Hepatocyte (in vitro differentiated cells): ENCODE measurements around the gene OSBP2. TPM values are rescaled to one million over a fixed set of nuclear protein-coding genes. Genes with fewer than 3 reads are reported as not detected.

Experiments
- DNase-seq: peaks from one replicate; pipeline ENCODE4 v3.0.0-alpha.2; 2016; ENCODE audit warnings: low spot score
- H2AFZ ChIP-seq: fragments of 200-600 bp; sonication (generic); 2 replicates; pipeline ENCODE4 v1.6.0; 2016; ENCODE audit warnings: antibody characterized with exemption, mild to moderate bottlenecking
- H3K27ac ChIP-seq: fragments of 200-600 bp; sonication (generic); 2 replicates; pipeline ENCODE4 v1.5.1; 2016; ENCODE audit warnings: mild to moderate bottlenecking
- H3K27me3 ChIP-seq: fragments of 200-600 bp; sonication (generic); 2 replicates; pipeline ENCODE4 v1.6.1; 2016
- H3K36me3 ChIP-seq: fragments of 200-600 bp; sonication (generic); replicated peaks from 2 replicates; pipeline ENCODE4 v1.5.1; 2016; ENCODE audit warnings: low read depth; ENCODE audit not compliant: insufficient read depth
- H3K4me1 ChIP-seq: fragments of 200-600 bp; sonication (generic); 2 replicates; pipeline ENCODE4 v1.5.1; 2016; ENCODE audit warnings: mild to moderate bottlenecking, moderate library complexity; ENCODE audit not compliant: insufficient read depth
- H3K4me2 ChIP-seq: fragments of 200-600 bp; sonication (generic); 2 replicates; pipeline ENCODE4 v1.6.0; 2016
- H3K4me3 ChIP-seq: fragments of 200-600 bp; sonication (generic); 2 replicates; pipeline ENCODE4 v1.5.1; 2016; ENCODE audit warnings: mild to moderate bottlenecking
- H3K79me2 ChIP-seq: fragments of 200-600 bp; sonication (generic); 2 replicates; pipeline ENCODE4 v1.6.0; 2017; ENCODE audit warnings: mild to moderate bottlenecking
- H3K9me2 ChIP-seq: fragments of 200-600 bp; sonication (generic); replicated peaks from 2 replicates; pipeline ENCODE4 v1.6.0; 2017; ENCODE audit warnings: mild to moderate bottlenecking; ENCODE audit not compliant: insufficient read depth
- H3K9me3 ChIP-seq: fragments of 200-600 bp; sonication (generic); 2 replicates; pipeline ENCODE4 v1.5.1; 2016; ENCODE audit warnings: low read depth, mild to moderate bottlenecking
- H4K20me1 ChIP-seq: fragments of 200-600 bp; sonication (generic); 2 replicates; pipeline ENCODE4 v1.6.0; 2016; ENCODE audit warnings: mild to moderate bottlenecking; ENCODE audit not compliant: insufficient read depth, poor library complexity, severe bottlenecking
- EZH2 ChIP-seq: fragments of 200-600 bp; sonication (generic); IDR thresholded peaks from 2 replicates; pipeline ENCODE4 v1.6.1; 2016; ENCODE audit warnings: antibody characterized with exemption, mild to moderate bottlenecking, borderline replicate concordance
- EZH2phosphoT487 ChIP-seq: fragments of 200-600 bp; sonication (generic); IDR thresholded peaks from one replicate; pipeline ENCODE4 v1.6.1; 2018; ENCODE audit warnings: antibody characterized with exemption, mild to moderate bottlenecking, low read depth, moderate library complexity; ENCODE audit not compliant: unreplicated experiment, severe bottlenecking
- WGBS: methylation state at CpG from one replicate; pipeline ENCODE4 v1.1.6; 2016; ENCODE audit warnings: low lambda C conversion rate; ENCODE audit errors: missing lambda C conversion rate; 5-methylcytosine and 5-hydroxymethylcytosine counted together
- polyA plus RNA-seq: library from polyadenylated mRNA; unstranded; fragments of >200 nt; fragmentation: Nextera tagmentation; extraction: Ambion mirVana; gene quantifications from 2 replicates; pipeline ENCODE4 v1.2.1, GENCODE V29; 2016
- total RNA-seq: library from RNA; depleted of rRNA; stranded (reverse); fragments of >200 nt; gene quantifications from 2 replicates; pipeline ENCODE4 v1.2.3, GENCODE V29; 2014
- TF ChIP-seq, protein P1 (sequence below): fragments of 200-600 bp; sonication (generic); IDR thresholded peaks from 2 replicates; pipeline ENCODE4 v1.5.1; 2016; ENCODE audit warnings: antibody characterized with exemption, mild to moderate bottlenecking; ENCODE audit not compliant: poor library complexity

Gene OSBP2
- total and polyA plus RNA-seq, 2 experiments from 2014 or later = 23.0 to 25.5 TPM

DNA sequence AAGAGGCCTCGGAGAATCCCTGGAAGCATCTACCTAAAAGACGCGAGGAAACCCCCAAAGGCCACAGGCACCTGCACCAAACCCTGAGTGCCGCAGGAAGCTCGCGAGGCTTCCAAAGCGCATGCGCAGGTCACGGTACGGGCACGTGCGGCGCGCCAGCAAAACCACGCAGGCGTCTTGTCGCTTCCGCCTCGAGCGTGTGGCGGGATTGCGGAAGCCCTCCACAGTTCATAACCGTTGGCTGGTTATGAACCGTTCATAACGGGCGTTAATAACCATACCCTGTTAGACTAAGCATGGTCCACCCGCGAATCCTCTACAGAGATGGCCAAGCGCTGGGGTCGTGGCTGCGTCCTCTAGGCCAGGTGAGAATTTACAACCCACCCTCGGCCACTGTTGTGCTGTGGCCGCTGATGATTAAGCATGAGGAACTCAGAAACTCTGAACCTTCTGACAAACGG lies 227.5 kb downstream of the OSBP2 start:
- TF ChIP-seq EZH2phosphoT487 (no peak), EZH2 (no peak)
- TF ChIP-seq, protein P1, sequence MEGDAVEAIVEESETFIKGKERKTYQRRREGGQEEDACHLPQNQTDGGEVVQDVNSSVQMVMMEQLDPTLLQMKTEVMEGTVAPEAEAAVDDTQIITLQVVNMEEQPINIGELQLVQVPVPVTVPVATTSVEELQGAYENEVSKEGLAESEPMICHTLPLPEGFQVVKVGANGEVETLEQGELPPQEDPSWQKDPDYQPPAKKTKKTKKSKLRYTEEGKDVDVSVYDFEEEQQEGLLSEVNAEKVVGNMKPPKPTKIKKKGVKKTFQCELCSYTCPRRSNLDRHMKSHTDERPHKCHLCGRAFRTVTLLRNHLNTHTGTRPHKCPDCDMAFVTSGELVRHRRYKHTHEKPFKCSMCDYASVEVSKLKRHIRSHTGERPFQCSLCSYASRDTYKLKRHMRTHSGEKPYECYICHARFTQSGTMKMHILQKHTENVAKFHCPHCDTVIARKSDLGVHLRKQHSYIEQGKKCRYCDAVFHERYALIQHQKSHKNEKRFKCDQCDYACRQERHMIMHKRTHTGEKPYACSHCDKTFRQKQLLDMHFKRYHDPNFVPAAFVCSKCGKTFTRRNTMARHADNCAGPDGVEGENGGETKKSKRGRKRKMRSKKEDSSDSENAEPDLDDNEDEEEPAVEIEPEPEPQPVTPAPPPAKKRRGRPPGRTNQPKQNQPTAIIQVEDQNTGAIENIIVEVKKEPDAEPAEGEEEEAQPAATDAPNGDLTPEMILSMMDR = no peak
- no peaks in the 10 kb centered on the region for H4K20me1 ChIP-seq
- no peak overlapping the region for H3K4me3 ChIP-seq
- H3K27ac ChIP-seq = no peak overlapping the region
- H2AFZ ChIP-seq = no peak overlapping the region
- no peaks in the 10 kb centered on the region for H3K27me3 ChIP-seq
- H3K9me3 ChIP-seq = no peaks in the 10 kb centered on the region
- H3K9me2 ChIP-seq = no peaks in the 10 kb centered on the region
- no peak for DNase-seq
- 97% methylated on average over 34 of the region's 34 CpGs for WGBS
- no peaks in the 10 kb centered on the region for H3K79me2 ChIP-seq
- no peak overlapping the region for H3K4me2 ChIP-seq
- no peaks in the 10 kb centered on the region for H3K4me1 ChIP-seq
- H3K36me3 ChIP-seq = no peaks in the 10 kb centered on the region

DNA sequence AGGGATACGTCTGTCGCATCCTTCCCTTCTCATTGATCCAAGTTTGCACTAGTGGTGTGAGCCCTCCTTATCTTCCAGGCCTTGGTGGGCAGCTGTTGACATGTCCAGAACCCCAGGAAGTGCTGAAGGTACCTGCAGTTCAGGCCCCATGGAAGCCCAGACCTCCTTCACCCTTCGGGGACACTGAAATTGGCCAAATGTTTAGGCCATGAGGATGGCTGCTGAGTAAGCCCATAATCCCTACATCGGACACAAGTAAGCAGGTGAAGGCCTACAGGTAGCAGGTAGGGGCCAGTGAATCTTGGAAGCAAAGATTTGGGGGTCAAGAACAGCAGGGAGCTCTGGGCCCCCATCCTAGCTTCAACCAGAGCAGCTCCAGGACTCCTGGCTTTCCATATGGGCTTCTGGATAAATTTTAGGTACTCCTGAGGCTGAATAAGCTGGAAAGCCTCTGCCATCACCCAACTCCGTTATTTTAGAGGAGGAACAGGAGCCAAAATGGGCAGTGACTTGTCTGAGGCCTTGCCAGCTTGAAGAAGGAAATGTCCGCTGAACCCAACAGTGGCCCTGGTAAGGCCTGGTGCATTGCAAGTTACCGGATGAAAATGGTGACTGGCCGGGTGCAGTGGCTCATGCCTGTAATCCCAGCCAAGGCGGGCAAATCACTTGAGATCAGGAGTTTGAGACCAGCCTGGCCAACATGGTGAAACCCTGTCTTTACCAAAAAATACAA lies 228.7 kb downstream of the OSBP2 start:
- no peaks in the 10 kb centered on the region for H4K20me1 ChIP-seq
- no peak overlapping the region for H3K4me3 ChIP-seq
- WGBS = 98% methylated on average over 9 of the region's 9 CpGs
- H3K4me1 ChIP-seq = no peaks in the 10 kb centered on the region
- no peak overlapping the region for H2AFZ ChIP-seq
- DNase-seq = no peak
- TF ChIP-seq EZH2phosphoT487 (no peak), EZH2 (no peak)
- TF ChIP-seq, protein P1 = no peak
- H3K4me2 ChIP-seq = no peak overlapping the region
- no peaks in the 10 kb centered on the region for H3K9me2 ChIP-seq
- no peaks in the 10 kb centered on the region for H3K9me3 ChIP-seq
- H3K27ac ChIP-seq = no peak overlapping the region
- no peaks in the 10 kb centered on the region for H3K27me3 ChIP-seq
- no peaks in the 10 kb centered on the region for H3K79me2 ChIP-seq
- no peaks in the 10 kb centered on the region for H3K36me3 ChIP-seq

DNA sequence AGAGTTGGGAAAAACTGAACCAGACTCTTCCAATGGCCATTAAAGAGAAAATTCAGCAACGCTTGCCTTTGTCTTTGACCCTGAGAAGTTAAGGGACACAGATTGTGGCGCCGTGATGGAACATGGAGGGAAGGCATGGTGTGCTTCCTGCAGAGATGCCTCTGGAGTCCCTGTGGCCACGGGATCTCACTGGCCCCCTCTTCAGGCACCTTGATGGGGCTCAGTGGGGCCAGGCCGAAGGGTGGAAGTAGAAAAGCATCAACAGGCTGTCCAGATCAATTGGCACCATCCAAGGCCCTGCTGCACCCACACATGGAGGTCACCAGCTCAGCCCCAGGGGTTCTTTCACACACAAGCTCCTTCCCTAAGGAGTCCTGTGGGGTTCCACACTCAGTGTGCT lies 231.0 kb downstream of the OSBP2 start:
- H3K4me3 ChIP-seq = no peak overlapping the region
- TF ChIP-seq, protein P1 = no peak
- no peak for TF ChIP-seq EZH2
- no peak for TF ChIP-seq EZH2phosphoT487
- H3K9me2 ChIP-seq = no peaks in the 10 kb centered on the region
- no peak for DNase-seq
- H3K9me3 ChIP-seq = no peaks in the 10 kb centered on the region
- no peak overlapping the region for H3K27ac ChIP-seq
- 97% methylated on average over 5 of the region's 5 CpGs for WGBS
- no peaks in the 10 kb centered on the region for H3K4me1 ChIP-seq
- H2AFZ ChIP-seq = no peak overlapping the region
- H3K4me2 ChIP-seq = no peak overlapping the region
- no peaks in the 10 kb centered on the region for H3K79me2 ChIP-seq
- H3K36me3 ChIP-seq = no peaks in the 10 kb centered on the region
- H4K20me1 ChIP-seq = no peaks in the 10 kb centered on the region
- H3K27me3 ChIP-seq = no peaks in the 10 kb centered on the region
